Breast epithelium (tissue), 4 donors: ENCODE data around the gene MAP3K21. TPM values are rescaled to one million over a fixed set of nuclear protein-coding genes. Genes with fewer than 3 reads are reported as not detected.

ENCODE experiments used
- DNase-seq, 2 donors: peaks; one replicate each; pipeline ENCODE4 v3.0.0-alpha.2; 2019; ENCODE audit warnings: low spot score in 2 of 2
- H3K27ac ChIP-seq, 2 donors: fragments of 200-600 bp; sonication (generic) in 1 of 2; one replicate each; pipeline ENCODE4 v1.5.1; 2016 to 2019; ENCODE audit warnings: mild to moderate bottlenecking in 1 of 2
- H3K27me3 ChIP-seq, 2 donors: fragments of 200-600 bp; sonication (generic) in 1 of 2; one replicate each; pipeline versions ENCODE4 v1.5.1 to v1.6.0; 2017 to 2019; ENCODE audit warnings: control low read depth in 1 of 2, mild to moderate bottlenecking in 1 of 2
- H3K36me3 ChIP-seq: fragments of 200-600 bp; one replicate; pipeline ENCODE4 v1.5.1; 2019
- H3K4me1 ChIP-seq, 2 donors: fragments of 200-600 bp; sonication (generic); one replicate each; pipeline ENCODE4 v1.5.1; 2016 to 2019; ENCODE audit warnings: control low read depth in 1 of 2
- H3K4me3 ChIP-seq, 3 donors: fragments of 200-600 bp; sonication (generic); 1 replicate in 2 of 3; 2 replicates in 1 of 3; pipeline ENCODE4 v1.5.1; 2016 to 2019; ENCODE audit warnings: mild to moderate bottlenecking in 3 of 3, moderate library complexity in 2 of 3
- H3K9me3 ChIP-seq, 2 donors: fragments of 200-600 bp; sonication (generic) in 1 of 2; one replicate each; pipeline ENCODE4 v1.5.1; 2016 to 2019; ENCODE audit warnings: control low read depth in 1 of 2
- POLR2A ChIP-seq: fragments of 450-650 bp; IDR thresholded peaks from one replicate; pipeline ENCODE4 v1.6.1; 2016; ENCODE audit warnings: antibody characterized with exemption, mild to moderate bottlenecking, moderate library complexity
- POLR2AphosphoS5 ChIP-seq, 3 donors: sonication (generic); formaldehyde crosslinking; IDR thresholded peaks; one replicate each; pipeline ENCODE4 v1.6.1; 2017; ENCODE audit warnings: antibody characterized with exemption in 3 of 3
- intact Hi-C: fragments of 100-400 bp; cut with DNase I; formaldehyde crosslinking; loops from one replicate; pipeline ENCODE4 v1.15.1; 2023; ENCODE audit warnings: low total_unique reads
- total RNA-seq, 3 donors: library from RNA; depleted of rRNA; stranded (reverse); fragments of >200 nt; gene quantifications; one replicate each; pipeline ENCODE4 v1.1.0, GENCODE V29; 2016
- TF ChIP-seq, protein P1 (sequence below), 3 donors: fragments of 450-650 bp; IDR thresholded peaks; one replicate each; pipeline ENCODE4 v1.5.1; 2016 to 2017; ENCODE audit warnings: antibody characterized with exemption in 3 of 3, mild to moderate bottlenecking in 3 of 3, moderate library complexity in 3 of 3

Gene MAP3K21
- total RNA-seq, 3 donors from 2014 or later = 1.3 to 9.5 (median 3.9) TPM

DNA sequence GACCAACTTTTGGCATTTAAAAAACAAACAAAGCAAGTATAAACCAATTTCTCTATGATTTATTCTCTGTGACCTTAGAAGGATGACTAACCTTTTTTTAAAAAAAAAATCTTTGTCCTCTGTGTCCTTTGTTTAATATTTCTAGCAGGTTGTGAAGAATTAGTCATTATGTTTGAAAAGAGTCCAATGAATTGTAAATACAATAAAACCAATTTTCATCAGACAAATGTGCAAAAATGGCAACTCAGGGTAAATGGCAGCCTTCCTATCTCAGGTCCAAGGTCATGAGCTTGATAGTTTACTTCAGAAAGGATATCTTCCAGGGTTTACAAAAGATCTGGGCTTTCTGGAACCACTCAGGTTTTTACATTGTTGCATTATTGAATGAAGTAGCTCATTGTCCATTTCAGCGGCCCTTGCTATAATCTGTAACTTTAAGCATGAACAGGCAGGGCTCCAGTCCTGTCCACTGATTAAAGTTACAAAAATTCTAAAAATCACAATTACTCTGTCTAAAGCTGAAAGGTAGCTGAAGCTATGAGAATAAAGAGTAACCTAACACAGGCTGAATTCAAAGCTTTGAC lies 11.7 kb upstream of the MAP3K21 start:
- DNase-seq = no peak
- H3K4me3 ChIP-seq = no peak overlapping the region
- no peak overlapping the region for H3K27ac ChIP-seq
- H3K4me1 ChIP-seq = no peaks in the 10 kb centered on the region
- no peaks in the 10 kb centered on the region for H3K36me3 ChIP-seq
- intact Hi-C loops = loop anchor here (10.0 kb wide), 1 partner anchor 399 kb away; no protein-coding TSS in a partner anchor
- H3K27me3 ChIP-seq = no peaks in the 10 kb centered on the region
- TF ChIP-seq POLR2A (no peak), POLR2AphosphoS5 (IDR thresholded peaks at IDR 0.05) (no peak)
- TF ChIP-seq, protein P1, sequence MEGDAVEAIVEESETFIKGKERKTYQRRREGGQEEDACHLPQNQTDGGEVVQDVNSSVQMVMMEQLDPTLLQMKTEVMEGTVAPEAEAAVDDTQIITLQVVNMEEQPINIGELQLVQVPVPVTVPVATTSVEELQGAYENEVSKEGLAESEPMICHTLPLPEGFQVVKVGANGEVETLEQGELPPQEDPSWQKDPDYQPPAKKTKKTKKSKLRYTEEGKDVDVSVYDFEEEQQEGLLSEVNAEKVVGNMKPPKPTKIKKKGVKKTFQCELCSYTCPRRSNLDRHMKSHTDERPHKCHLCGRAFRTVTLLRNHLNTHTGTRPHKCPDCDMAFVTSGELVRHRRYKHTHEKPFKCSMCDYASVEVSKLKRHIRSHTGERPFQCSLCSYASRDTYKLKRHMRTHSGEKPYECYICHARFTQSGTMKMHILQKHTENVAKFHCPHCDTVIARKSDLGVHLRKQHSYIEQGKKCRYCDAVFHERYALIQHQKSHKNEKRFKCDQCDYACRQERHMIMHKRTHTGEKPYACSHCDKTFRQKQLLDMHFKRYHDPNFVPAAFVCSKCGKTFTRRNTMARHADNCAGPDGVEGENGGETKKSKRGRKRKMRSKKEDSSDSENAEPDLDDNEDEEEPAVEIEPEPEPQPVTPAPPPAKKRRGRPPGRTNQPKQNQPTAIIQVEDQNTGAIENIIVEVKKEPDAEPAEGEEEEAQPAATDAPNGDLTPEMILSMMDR (IDR thresholded peaks at IDR 0.05) = no peak
- H3K9me3 ChIP-seq = no peaks in the 10 kb centered on the region

- TF ChIP-seq POLR2AphosphoS5 (IDR thresholded peaks at IDR 0.05) (no peak), POLR2A (no peak)
- TF ChIP-seq, protein P1 (IDR thresholded peaks at IDR 0.05) = no peak
- Histone ChIP-seq H3K27ac (no peak overlapping the region), H3K27me3 (no peaks in the 10 kb centered on the region)
Observed at GRCh38 chr1:233316473-233316872, 11.1 kb upstream of the MAP3K21 start.

DNA sequence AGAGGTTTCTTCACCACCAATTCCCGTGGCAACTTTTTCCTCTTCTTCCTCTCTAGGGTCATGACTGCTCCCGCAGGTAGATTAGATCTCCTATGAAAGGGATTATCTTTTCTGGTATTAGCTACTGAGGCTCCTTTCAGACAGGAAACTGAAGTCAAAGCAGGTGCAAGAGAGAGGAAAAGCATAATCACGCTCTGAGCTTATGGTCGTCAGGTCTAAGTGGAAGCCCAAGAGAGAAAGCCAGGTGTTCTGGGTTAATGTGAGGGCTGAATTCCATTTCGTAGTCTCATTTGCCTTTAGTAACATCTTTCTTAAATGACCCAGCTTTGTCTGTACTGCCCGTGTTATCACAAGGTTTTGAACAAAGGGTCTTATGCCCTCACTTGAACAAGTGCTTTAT lies 8.3 kb upstream of the MAP3K21 start:
- no peaks in the 10 kb centered on the region for H3K36me3 ChIP-seq
- no peak overlapping the region for H3K4me3 ChIP-seq
- H3K27ac ChIP-seq = no peak overlapping the region
- TF ChIP-seq POLR2AphosphoS5 (IDR thresholded peaks at IDR 0.05) = no peak
- TF ChIP-seq POLR2A = no peak
- TF ChIP-seq, protein P1 (IDR thresholded peaks at IDR 0.05) = no peak
- no peak for DNase-seq
- no peaks in the 10 kb centered on the region for H3K4me1 ChIP-seq
- no peaks in the 10 kb centered on the region for H3K9me3 ChIP-seq
- intact Hi-C loops = loop anchor here (10.0 kb wide), 1 partner anchor 396 kb away; no protein-coding TSS in a partner anchor
- no peaks in the 10 kb centered on the region for H3K27me3 ChIP-seq

More at GRCh38 chr1:233316473-233316872, 11.1 kb upstream of the MAP3K21 start:
- H3K4me3 ChIP-seq = no peak overlapping the region
- no peaks in the 10 kb centered on the region for H3K4me1 ChIP-seq
- DNase-seq = no peak
- intact Hi-C loops = loop anchor here (10.0 kb wide), 1 partner anchor 398 kb away; no protein-coding TSS in a partner anchor
- no peaks in the 10 kb centered on the region for H3K9me3 ChIP-seq
- H3K36me3 ChIP-seq = no peaks in the 10 kb centered on the region

- no peak for DNase-seq
- TF ChIP-seq, protein P1 (IDR thresholded peaks at IDR 0.05) = no peak
- TF ChIP-seq POLR2AphosphoS5 (IDR thresholded peaks at IDR 0.05) (no peak), POLR2A (no peak)
- H3K9me3 ChIP-seq = no peaks in the 10 kb centered on the region
- intact Hi-C loops = no loop called here
- H3K4me3 ChIP-seq = no peak overlapping the region
- no peaks in the 10 kb centered on the region for H3K36me3 ChIP-seq
- H3K27ac ChIP-seq = no peak overlapping the region
- no peaks in the 10 kb centered on the region for H3K4me1 ChIP-seq
- no peaks in the 10 kb centered on the region for H3K27me3 ChIP-seq
Observed at GRCh38 chr1:233320023-233320422, 7.5 kb upstream of the MAP3K21 start.

DNA sequence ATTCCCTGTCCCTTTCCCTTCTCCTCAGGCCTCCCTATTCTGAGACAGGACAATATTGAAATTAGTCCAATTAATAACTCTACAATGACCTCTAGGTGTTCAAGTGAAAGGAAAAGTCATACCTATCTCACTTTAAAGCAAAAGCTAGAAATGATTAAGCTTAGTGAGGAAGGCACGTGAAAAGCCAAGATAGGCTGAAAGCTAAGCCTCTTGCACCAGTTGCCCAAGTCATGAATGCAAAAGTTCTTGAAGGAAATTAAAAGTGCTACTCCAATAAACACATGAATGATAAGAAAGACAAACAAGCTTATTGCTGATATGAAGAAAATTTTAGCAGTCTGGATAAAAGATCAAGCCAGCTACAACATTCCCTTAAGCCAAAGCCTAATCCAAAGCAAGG lies 3.8 kb upstream of the MAP3K21 start:
- TF ChIP-seq POLR2A = no peak
- TF ChIP-seq, protein P1 (IDR thresholded peaks at IDR 0.05) = no peak
- no peak for TF ChIP-seq POLR2AphosphoS5 (IDR thresholded peaks at IDR 0.05)
- DNase-seq = no peak
- H3K4me3 ChIP-seq = no peak overlapping the region
- intact Hi-C loops = no loop called here
- H3K4me1 ChIP-seq = no peaks in the 10 kb centered on the region
- H3K9me3 ChIP-seq = no peaks in the 10 kb centered on the region
- H3K27ac ChIP-seq = no peak overlapping the region
- H3K36me3 ChIP-seq = no peaks in the 10 kb centered on the region
- no peaks in the 10 kb centered on the region for H3K27me3 ChIP-seq
